ENCODE data around the gene TNFRSF12A. TPM values are rescaled to one million over a fixed set of nuclear protein-coding genes. Genes with fewer than 3 reads are reported as not detected.

TNFRSF12A gene
- total and polyA plus RNA-seq, 10 of the 15 experiments (the other 5 are each of a cell fraction or from before 2014, with no cell fraction given), result 0.35 to 1.7 (median 1.2) TPM; not detected in 2

- FAIRE-seq (no peak), DNase-seq (ENCODE audit: low read depth, low spot score) (no peak), ATAC-seq (peak; percentile 66)
- H4K20me1 ChIP-seq (ENCODE audit: control insufficient read depth, insufficient read depth), result no peaks in the 10 kb centered on the region
- in situ Hi-C loops (cut with MboI) (no loop called here), intact Hi-C loops (cut with micrococcal nuclease; ENCODE audit: unreplicated experiment) (no loop called here)
- ChIA-PET POLR2A (interaction anchor here (1.4 to 2.4 kb wide), 2 partner anchors 113 to 129 kb away, joined by 4 to 7 read pairs; partner anchors contain the start of gene ZNF213), RAD21 (ENCODE audit: unreplicated experiment) (interaction anchor here (1.7 to 4.4 kb wide), 5 partner anchors 10 to 37 kb away, joined by 5 to 34 read pairs (median 7); no protein-coding TSS in a partner anchor), CTCF (interaction anchor here (0.5 to 18.2 kb wide), 6 partner anchors 7 to 154 kb away, joined by 3 to 421 read pairs (median 6); no protein-coding TSS in a partner anchor), SMC1A (ENCODE audit: uncharacterized antibody, unreplicated experiment) (interaction anchor here (1.3 to 10.1 kb wide), 3 partner anchors 16 to 108 kb away, joined by 3 to 91 read pairs (median 3); no protein-coding TSS in a partner anchor)
- TF ChIP-seq CUX1 (IDR thresholded peaks at IDR 0.05; ENCODE audit: insufficient replicate concordance, low read depth, low read length) (no peak), BRCA1 (IDR thresholded peaks at IDR 0.05; ENCODE audit: low read depth, low read length) (no peak), CTCF (IDR thresholded peaks at IDR 0.05 in 2 of 3, conservative IDR thresholded peaks at IDR 0.05 in 1 of 3; ENCODE audit: control insufficient read depth in 2 of 3, extremely low read depth in 1 of 3, insufficient read depth in 1 of 3, low read depth in 3 of 3, low read length in 3 of 3) (peak; percentile 28 to 49 (median 32); a peak in 5 of 6 replicates), HDGF (IDR thresholded peaks at IDR 0.05) (peak; percentile 35), MYB (IDR thresholded peaks at IDR 0.05; ENCODE audit: borderline replicate concordance, low read depth, low read length) (no peak), GATAD2B (conservative IDR thresholded peaks at IDR 0.05; ENCODE audit: low read depth) (no peak), EGR1 (IDR thresholded peaks at IDR 0.05; ENCODE audit: borderline replicate concordance in 1 of 2, low read depth in 2 of 2, low read length in 2 of 2) (no peak)
- H2AFZ ChIP-seq (ENCODE audit: control insufficient read depth, low read depth, low read length), result peak overlapping the region; percentile 62; the same call in 1 of the 2 replicates
- H3K27me3 ChIP-seq (replicated peaks in 1 of 2; ENCODE audit: control insufficient read depth in 2 of 2, insufficient read depth in 2 of 2, low read length in 1 of 2), result no peaks in the 10 kb centered on the region
- no peaks in the 10 kb centered on the region for H3K79me2 ChIP-seq (ENCODE audit: control insufficient read depth, insufficient read depth, low read length)
- no TSS peak for BruUV-seq (replicated peaks)
- no peak overlapping the region; the same call in 1 of the 2 replicates for H3K27ac ChIP-seq (ENCODE audit: control insufficient read depth, insufficient read depth)
- H3K4me3 ChIP-seq, result peak overlapping the region; percentile 73
- H3K9me3 ChIP-seq (replicated peaks; ENCODE audit: control insufficient read depth, insufficient read depth, low read length), result no peaks in the 10 kb centered on the region
- H3K4me2 ChIP-seq (ENCODE audit: control insufficient read depth, insufficient read depth), result peak overlapping the region; percentile 83
- H3K9ac ChIP-seq (ENCODE audit: control insufficient read depth, insufficient read depth, low read length), result no peak overlapping the region
- WGBS (ENCODE audit: insufficient coverage, insufficient replicate concordance, low lambda C conversion rate, missing lambda C conversion rate), result 29% methylated on average over 25 of the region's 25 CpGs
- peaks cover 25% of the 10 kb centered on the region for H3K4me1 ChIP-seq (ENCODE audit: control insufficient read depth, insufficient read depth, low read length)
- H3K36me3 ChIP-seq (ENCODE audit: control insufficient read depth in 2 of 2, insufficient read depth in 2 of 2, low read length in 1 of 2), result peaks cover 0 to 2% of the 10 kb centered on the region in 2 experiments; a peak in 3 of 4 replicates
Measured at GRCh38 chr16:3021449-3022207, 1.5 kb downstream of the TNFRSF12A start.
